Heart right ventricle (tissue), 16 donors: Measurements from ENCODE around the gene THSD4. TPM values are rescaled to one million over a fixed set of nuclear protein-coding genes. Genes with fewer than 3 reads are reported as not detected.
A peak's percentile ranks its signal among the peaks of the same experiment; 100 is the strongest.
"Not testable (repeated sequence)": the region's sequence is repeated elsewhere in the genome, so short reads cannot be mapped to it uniquely, and the experiment has no call there.

Experiments used
- ATAC-seq, 8 donors: fragments of 200-7000 bp; cut with Tn5 transposase; one replicate each; pipeline ENCODE4 v1.9.1; 2020; ENCODE audit warnings: mild to moderate bottlenecking in 8 of 8, moderate library complexity in 8 of 8, moderate number of reproducible peaks in 1 of 8
- DNase-seq, 2 donors: peaks; one replicate each; pipeline ENCODE4 v3.0.0-alpha.2; 2020
- H3K27ac ChIP-seq, 10 donors: fragments of 200-600 bp; sonication (generic) in 2 of 10; one replicate each; pipeline versions ENCODE4 v1.5.0 to v1.8.0; 2020 to 2022; ENCODE audit warnings: mild to moderate bottlenecking in 3 of 10
- H3K27me3 ChIP-seq, 7 donors: fragments of 200-600 bp; one replicate each; pipeline ENCODE4 v1.8.0; 2021 to 2022; ENCODE audit warnings: mild to moderate bottlenecking in 2 of 7
- H3K36me3 ChIP-seq, 9 donors: fragments of 200-600 bp; sonication (generic) in 1 of 9; one replicate each; pipeline versions ENCODE4 v1.5.0 to v1.8.0; 2020 to 2022; ENCODE audit warnings: mild to moderate bottlenecking in 2 of 9
- H3K4me1 ChIP-seq, 9 donors: fragments of 200-600 bp; sonication (generic) in 1 of 9; one replicate each; pipeline versions ENCODE4 v1.5.0 to v1.8.0; 2020 to 2022; ENCODE audit warnings: mild to moderate bottlenecking in 4 of 9
- H3K4me3 ChIP-seq, 10 donors: fragments of 200-600 bp; sonication (generic) in 2 of 10; one replicate each; pipeline versions ENCODE4 v1.5.0 to v1.8.0; 2020 to 2022; ENCODE audit warnings: mild to moderate bottlenecking in 7 of 10, moderate library complexity in 2 of 10
- H3K9me3 ChIP-seq, 11 donors: fragments of 200-600 bp in 10 of 11; sonication (generic) in 2 of 11; one replicate each; pipeline versions ENCODE4 v1.5.0 to v1.8.0; 2013 to 2022; ENCODE audit warnings: mild to moderate bottlenecking in 2 of 11, control low read depth in 1 of 11, moderate library complexity in 1 of 11
- WGBS, 2 donors: extraction: QIAGEN DNeasy Blood & Tissue Kit; methylation state at CpG; one replicate each; pipeline ENCODE4 v1.1.7; 2013; ENCODE audit warnings: inconsistent platforms in 1 of 2; 5-methylcytosine and 5-hydroxymethylcytosine counted together
- intact Hi-C, 10 donors: fragments of 100-400 bp; cut with DNase I; formaldehyde crosslinking; loops; one replicate each; pipeline versions ENCODE4 v1.11.1 to v1.14.2; 2022
- polyA plus RNA-seq, 2 donors: library from polyadenylated mRNA; stranded (reverse); fragments of 200-250 nt; gene quantifications; one replicate each; pipeline ENCODE4 v1.2.3, GENCODE V29; 2013
- total RNA-seq, 10 donors: library from RNA; stranded (reverse); fragmentation: NEBNext Ultra II Directional in 3 of 10; extraction: Animal tissue kit (Norgen Biotek cat#: 25700) in 3 of 10; gene quantifications; one replicate each; pipeline versions ENCODE4 v1.2.1 to v1.2.4, GENCODE V29; 2021 to 2023
- TF ChIP-seq, protein P1 (sequence below), 9 donors: fragments of 200-600 bp; sonication (generic) in 2 of 9; IDR thresholded peaks; one replicate each; pipeline versions ENCODE4 v1.5.0 to v1.8.0; 2021 to 2022; ENCODE audit warnings: antibody characterized with exemption in 9 of 9, mild to moderate bottlenecking in 5 of 9, moderate library complexity in 1 of 9
- donor health status: Arrhythmogenic right ventricular cardiomyopathy.
- donor health status: ischemic (EF 13 %, LVEDD 7.1; RV severe dilation, severe dysfunction).
- donor health status: healthy with polysubstance abuse.
- donor health status: DM: no; HTN: yes; CAD: no.
- donor health status: DM: no; HTN: no; CAD: no.
- donor health status: ischemic (EF 25% LVEDD 6.9; RV normal size, moderate dysfunction).
- donor health status: ischemic (EF 25% LVEDD 5.7; RV mildly dilated, moderate dysfunction).
- donor health status: healthy.
- donor health status: DM: yes; HTN: yes; CAD: no.
- donor health status: Ischemic cardiomyopathy.
- donor health status: ischemic (EF 35%, LVEDD 5.7; RV mildly dilated, moderate dysfunction).
- donor health status: nonischemic (EF 11% LVEDD 7.7; RV severe dilation, severe dysfunction).
- donor health status: DM: yes; HTN: yes; CAD: no.
- donor health status: PGD.
- donor health status: ischemic (EF 29% LVEDD 5.4; RV normal size, mild dysfunction).
- donor health status: nonischemic (EF 23%, LVEDD 6.1; RV moderate dilation, normal function).

The THSD4 gene
- total and polyA plus RNA-seq, 12 donors = 20.8 to 212 (median 139) TPM

DNA sequence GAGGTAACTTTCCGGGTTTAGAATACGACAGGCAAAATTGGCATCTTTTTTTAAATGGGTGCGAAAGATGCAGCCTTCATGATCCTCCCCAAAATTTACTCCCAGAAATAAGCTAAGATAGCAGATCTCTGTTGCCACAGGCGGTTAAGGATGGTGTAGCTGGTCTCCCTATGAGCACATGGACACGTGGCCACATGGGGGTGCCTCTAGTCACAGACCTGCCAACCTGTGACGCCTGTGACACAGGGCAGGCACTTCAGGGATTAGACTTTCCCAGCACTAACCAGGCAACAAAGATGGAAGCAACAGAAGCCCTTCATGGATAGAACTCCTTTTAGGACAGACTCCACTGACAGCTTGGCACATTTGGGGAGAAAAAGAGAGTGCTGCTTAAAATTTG lies 320.3 kb downstream of the THSD4 start:
- 64 to 73% methylated on average over 6 of the region's 6 CpGs for WGBS, 2 donors
- H3K4me1 ChIP-seq = peaks cover 0 to 18% (median 5%) of the 10 kb centered on the region in 9 donors
- peaks cover 0 to 4% (median 0%) of the 10 kb centered on the region in 9 donors for H3K36me3 ChIP-seq
- intact Hi-C loops = loop anchor here in 3 of 10 donors (5.0 to 10.0 kb wide), 2 partner anchors 318 to 611 kb away; partner anchors contain the start of gene THSD4 (in 3 of the 3)
- H3K4me3 ChIP-seq = no peak overlapping the region
- ATAC-seq (peak in 2 of 8 donors; percentile 38 to 44), DNase-seq (no peak)
- H3K9me3 ChIP-seq = peaks cover 0 to 5% (median 0%) of the 10 kb centered on the region in 11 donors
- H3K27me3 ChIP-seq = no peaks in the 10 kb centered on the region
- TF ChIP-seq, protein P1, sequence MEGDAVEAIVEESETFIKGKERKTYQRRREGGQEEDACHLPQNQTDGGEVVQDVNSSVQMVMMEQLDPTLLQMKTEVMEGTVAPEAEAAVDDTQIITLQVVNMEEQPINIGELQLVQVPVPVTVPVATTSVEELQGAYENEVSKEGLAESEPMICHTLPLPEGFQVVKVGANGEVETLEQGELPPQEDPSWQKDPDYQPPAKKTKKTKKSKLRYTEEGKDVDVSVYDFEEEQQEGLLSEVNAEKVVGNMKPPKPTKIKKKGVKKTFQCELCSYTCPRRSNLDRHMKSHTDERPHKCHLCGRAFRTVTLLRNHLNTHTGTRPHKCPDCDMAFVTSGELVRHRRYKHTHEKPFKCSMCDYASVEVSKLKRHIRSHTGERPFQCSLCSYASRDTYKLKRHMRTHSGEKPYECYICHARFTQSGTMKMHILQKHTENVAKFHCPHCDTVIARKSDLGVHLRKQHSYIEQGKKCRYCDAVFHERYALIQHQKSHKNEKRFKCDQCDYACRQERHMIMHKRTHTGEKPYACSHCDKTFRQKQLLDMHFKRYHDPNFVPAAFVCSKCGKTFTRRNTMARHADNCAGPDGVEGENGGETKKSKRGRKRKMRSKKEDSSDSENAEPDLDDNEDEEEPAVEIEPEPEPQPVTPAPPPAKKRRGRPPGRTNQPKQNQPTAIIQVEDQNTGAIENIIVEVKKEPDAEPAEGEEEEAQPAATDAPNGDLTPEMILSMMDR (IDR thresholded peaks at IDR 0.05) = no peak
- H3K27ac ChIP-seq = no peak overlapping the region

DNA sequence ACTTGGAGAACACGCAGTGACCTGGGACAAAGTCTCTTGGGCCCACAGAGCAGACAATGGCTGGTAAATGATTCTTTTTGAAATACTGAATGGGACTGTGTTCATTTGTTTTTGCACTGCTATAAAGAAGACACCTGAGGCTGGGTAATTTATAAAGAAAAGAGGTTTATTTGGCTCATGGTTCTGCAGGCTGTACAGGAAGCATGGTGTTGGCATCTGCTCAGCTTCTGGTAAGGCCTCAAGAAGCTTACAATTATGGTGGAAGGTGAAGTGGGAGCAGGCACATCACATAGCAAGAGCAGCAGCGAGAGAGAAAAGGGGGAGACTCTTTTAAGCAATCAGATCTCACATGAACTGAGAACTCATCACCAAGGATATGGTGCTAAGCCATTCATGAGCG lies 321.6 kb downstream of the THSD4 start:
- peaks cover 0 to 4% (median 0%) of the 10 kb centered on the region in 9 donors for H3K36me3 ChIP-seq
- WGBS, 2 donors = 97 to 98% methylated on average over 3 of the region's 3 CpGs
- H3K9me3 ChIP-seq = peaks cover 0 to 5% (median 0%) of the 10 kb centered on the region in 11 donors
- H3K4me3 ChIP-seq = no peak overlapping the region
- TF ChIP-seq, protein P1 (IDR thresholded peaks at IDR 0.05) = no peak
- no peaks in the 10 kb centered on the region for H3K27me3 ChIP-seq
- intact Hi-C loops = loop anchor here in 3 of 10 donors (5.0 to 10.0 kb wide), 2 partner anchors 320 to 612 kb away; partner anchors contain the start of gene THSD4 (in 3 of the 3)
- DNase-seq = no peak
- no peak for ATAC-seq
- peak overlapping the region in 4 of 10 donors; percentile 15 to 32 (median 26) for H3K27ac ChIP-seq
- H3K4me1 ChIP-seq = peaks cover 0 to 20% (median 6%) of the 10 kb centered on the region in 9 donors

DNA sequence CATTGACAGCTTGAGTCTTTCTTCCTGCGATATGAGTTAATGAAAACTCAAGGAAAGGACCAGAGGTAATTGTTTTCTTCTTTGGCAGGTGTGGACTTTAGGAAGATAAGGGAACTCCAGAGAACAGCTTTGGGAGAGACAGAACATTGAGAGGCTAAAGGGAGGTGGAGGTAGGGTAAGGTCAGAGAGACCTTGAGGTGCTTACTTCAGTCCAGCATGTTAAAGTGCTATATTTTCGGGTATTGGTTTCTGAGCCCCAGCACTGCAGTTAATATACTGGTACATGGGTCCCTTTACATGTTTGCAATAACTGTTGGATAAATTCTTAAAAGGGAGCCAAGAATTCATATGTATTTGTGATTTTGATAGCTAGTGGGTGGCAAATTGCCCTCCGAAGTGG lies 322.1 kb downstream of the THSD4 start:
- Histone ChIP-seq H3K27ac (peak overlapping the region in 4 of 10 donors; percentile 15 to 32 (median 26)), H3K27me3 (no peaks in the 10 kb centered on the region), H3K36me3 (peaks cover 0 to 4% (median 0%) of the 10 kb centered on the region in 9 donors), H3K4me1 (peaks cover 0 to 20% (median 6%) of the 10 kb centered on the region in 9 donors), H3K4me3 (no peak overlapping the region), H3K9me3 (peaks cover 0 to 5% (median 0%) of the 10 kb centered on the region in 11 donors)
- TF ChIP-seq, protein P1 (IDR thresholded peaks at IDR 0.05) = no peak
- intact Hi-C loops = loop anchor here in 3 of 10 donors (5.0 to 10.0 kb wide), 2 partner anchors 320 to 613 kb away; partner anchors contain the start of gene THSD4 (in 3 of the 3)
- ATAC-seq (peak in 2 of 8 donors; percentile 48 to 59), DNase-seq (no peak)
- 42 to 49% methylated on average over 3 of the region's 3 CpGs for WGBS, 2 donors

DNA sequence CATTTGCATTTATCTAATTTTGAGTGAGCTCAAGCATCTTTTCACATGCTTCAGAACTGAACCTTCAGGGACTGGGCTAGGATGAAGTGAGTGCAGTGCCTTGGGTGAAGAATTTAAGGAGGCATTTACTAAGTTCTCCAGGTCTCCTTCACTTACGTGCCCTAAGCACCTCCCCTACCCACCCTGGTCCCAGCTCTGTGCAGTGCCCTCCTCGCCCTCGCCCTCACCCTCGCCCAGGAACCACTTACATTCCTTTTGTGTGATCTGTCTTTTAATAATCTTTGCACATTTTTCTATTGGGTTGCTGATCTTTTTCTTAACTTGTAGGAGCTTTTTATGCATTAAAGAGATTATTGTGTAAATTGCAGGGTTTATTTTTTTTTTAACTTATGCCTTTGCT lies 322.6 kb downstream of the THSD4 start:
- Histone ChIP-seq H3K4me1 (peaks cover 0 to 23% (median 6%) of the 10 kb centered on the region in 9 donors), H3K27me3 (no peaks in the 10 kb centered on the region), H3K4me3 (no peak overlapping the region), H3K9me3 (peaks cover 0 to 5% (median 0%) of the 10 kb centered on the region in 11 donors), H3K36me3 (peaks cover 0 to 4% (median 0%) of the 10 kb centered on the region in 9 donors), H3K27ac (peak overlapping the region in 3 of 10 donors; percentile 25 to 32 (median 27))
- DNase-seq (no peak), ATAC-seq (peak in 1 of 8 donors; percentile 54)
- intact Hi-C loops = loop anchor here in 5 of 10 donors (2.0 to 10.0 kb wide), 4 partner anchors 51 to 613 kb away; partner anchors contain the start of gene THSD4 (in 4 of the 5)
- WGBS, 2 donors = 75 to 83% methylated on average over 4 of the region's 4 CpGs
- TF ChIP-seq, protein P1 (IDR thresholded peaks at IDR 0.05) = no peak

DNA sequence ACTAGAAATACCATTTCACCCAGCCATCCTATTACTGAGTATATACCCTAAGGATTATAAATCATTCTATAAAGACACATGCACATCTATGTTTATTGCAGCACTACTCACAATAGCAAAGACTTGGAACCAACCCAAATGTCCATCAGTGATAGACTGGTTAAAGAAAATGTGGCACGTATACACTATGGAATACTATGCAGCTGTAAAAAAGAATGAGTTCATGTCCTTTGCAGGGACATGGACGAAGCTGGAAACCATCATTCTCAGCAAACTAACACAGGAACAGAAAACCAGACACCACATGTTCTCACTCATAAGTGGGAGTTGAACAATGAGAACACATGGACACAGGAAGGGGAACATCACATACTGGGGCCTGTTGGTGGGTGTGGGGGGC lies 324.2 kb downstream of the THSD4 start:
- H3K27me3 ChIP-seq, ATAC-seq, H3K9me3 ChIP-seq, H3K36me3 ChIP-seq, DNase-seq, H3K27ac ChIP-seq, H3K4me3 ChIP-seq: not testable (repeated sequence)
- peaks cover 3 to 38% (median 16%) of the 10 kb centered on the region in 9 donors for H3K4me1 ChIP-seq
- intact Hi-C loops = loop anchor here in 5 of 10 donors (2.0 to 10.0 kb wide), 4 partner anchors 53 to 615 kb away; partner anchors contain the start of gene THSD4 (in 4 of the 5)
- WGBS, 2 donors = 82 to 85% methylated on average over 2 of the region's 2 CpGs
